Measurements from ENCODE around the gene CRY1.

DNA sequence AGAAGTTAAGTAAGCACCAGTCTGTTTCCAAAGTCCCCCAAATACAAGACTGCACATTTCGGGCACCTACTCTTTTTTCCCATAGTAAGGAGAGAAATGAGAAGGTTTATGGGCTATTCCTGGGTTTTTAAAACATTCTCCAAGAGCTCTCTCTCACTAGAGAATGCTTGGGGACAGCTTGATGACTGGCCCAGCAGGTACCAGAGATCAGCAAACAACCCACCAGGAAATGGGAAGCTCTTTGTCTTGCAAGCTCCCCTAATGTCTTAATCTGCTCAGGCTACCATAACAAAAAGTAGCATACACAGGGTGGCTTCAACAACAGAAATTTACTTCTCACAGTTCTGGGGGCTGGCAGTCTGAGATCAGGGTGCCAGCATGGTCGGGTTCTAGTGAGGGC lies 41.8 kb upstream of the CRY1 start:
- no peak for TF ChIP-seq CTCF (conservative IDR thresholded peaks at IDR 0.05; ENCODE audit: low read depth, low read length)
- TF ChIP-seq RAD21 (IDR thresholded peaks at IDR 0.05; ENCODE audit: low read length) = no peak
- no peak for TF ChIP-seq MAFK (IDR thresholded peaks at IDR 0.05; ENCODE audit: low read depth, low read length)
- TF ChIP-seq MXI1 (IDR thresholded peaks at IDR 0.05; ENCODE audit: borderline replicate concordance, low read depth, low read length) = no peak
- TF ChIP-seq POLR2A (IDR thresholded peaks at IDR 0.05; ENCODE audit: low read depth, low read length) = no peak

Data from IMR-90 (cell line).